Suprapubic skin (tissue), 4 donors: ENCODE data around the gene LRIF1. TPM values are rescaled to one million over a fixed set of nuclear protein-coding genes. Genes with fewer than 3 reads are reported as not detected.

Experiments
- DNase-seq, 2 donors: peaks; one replicate each; pipeline ENCODE4 v3.0.0-alpha.2; 2019; ENCODE audit warnings: low spot score in 2 of 2
- H3K27ac ChIP-seq: fragments of 200-600 bp; sonication (generic); one replicate; pipeline ENCODE4 v1.5.1; 2019
- H3K27me3 ChIP-seq: fragments of 200-600 bp; sonication (generic); one replicate; pipeline ENCODE4 v1.5.1; 2019
- H3K36me3 ChIP-seq: fragments of 200-600 bp; sonication (generic); one replicate; pipeline ENCODE4 v1.5.1; 2019
- H3K4me1 ChIP-seq: fragments of 200-600 bp; sonication (generic); one replicate; pipeline ENCODE4 v1.5.1; 2019
- H3K4me3 ChIP-seq: fragments of 200-600 bp; sonication (generic); one replicate; pipeline ENCODE4 v1.5.1; 2019; ENCODE audit warnings: mild to moderate bottlenecking
- H3K9me3 ChIP-seq: fragments of 200-600 bp; sonication (generic); one replicate; pipeline ENCODE4 v1.5.1; 2019
- CTCF ChIP-seq, 2 donors: fragments of 200-600 bp in 1 of 2; fragments of 450-650 bp in 1 of 2; sonication (generic) in 1 of 2; IDR thresholded peaks; one replicate each; pipeline ENCODE4 v1.5.1; 2016 to 2019; ENCODE audit warnings: antibody characterized with exemption in 2 of 2, mild to moderate bottlenecking in 1 of 2, moderate library complexity in 1 of 2
- EP300 ChIP-seq: sonication (generic); formaldehyde crosslinking; IDR thresholded peaks from one replicate; pipeline ENCODE4 v1.6.1; 2017; ENCODE audit warnings: antibody characterized with exemption
- POLR2A ChIP-seq, 2 donors: fragments of 450-650 bp; IDR thresholded peaks; one replicate each; pipeline ENCODE4 v1.6.1; 2017; ENCODE audit warnings: antibody characterized with exemption in 2 of 2, mild to moderate bottlenecking in 2 of 2, moderate library complexity in 2 of 2
- POLR2AphosphoS5 ChIP-seq, 3 donors: sonication (generic); formaldehyde crosslinking; IDR thresholded peaks; one replicate each; pipeline ENCODE4 v1.6.1; 2017; ENCODE audit warnings: antibody characterized with exemption in 3 of 3
- WGBS: methylation state at CpG from one replicate; pipeline ENCODE4 v1.1.5; 2018; 5-methylcytosine and 5-hydroxymethylcytosine counted together
- total RNA-seq, 4 donors: library from RNA; depleted of rRNA; stranded (reverse); fragments of >200 nt; gene quantifications; one replicate each; pipeline ENCODE4 v1.1.0, GENCODE V29; 2016

LRIF1 gene
- total RNA-seq, 4 donors from 2014 or later = 7.9 to 11.5 (median 8.7) TPM

GRCh38 chr1:110975265-110975664 lies 11.5 kb upstream of the LRIF1 start:
- no peak for DNase-seq
- no peak overlapping the region for H3K4me3 ChIP-seq
- no peaks in the 10 kb centered on the region for H3K36me3 ChIP-seq
- no peak for TF ChIP-seq EP300
- no peak for TF ChIP-seq CTCF (IDR thresholded peaks at IDR 0.05)
- no peak for TF ChIP-seq POLR2AphosphoS5 (IDR thresholded peaks at IDR 0.05)
- no peak for TF ChIP-seq POLR2A (IDR thresholded peaks at IDR 0.05)
- H3K27me3 ChIP-seq = peaks cover 30% of the 10 kb centered on the region
- 69% methylated on average over 1 of the region's 1 CpG for WGBS
- H3K4me1 ChIP-seq = no peaks in the 10 kb centered on the region
- H3K9me3 ChIP-seq = no peaks in the 10 kb centered on the region
- H3K27ac ChIP-seq = no peak overlapping the region

GRCh38 chr1:110967256-110967655 lies 3.5 kb upstream of the LRIF1 start:
- Histone ChIP-seq H3K27ac (no peak overlapping the region), H3K4me3 (no peak overlapping the region), H3K27me3 (peaks cover 54% of the 10 kb centered on the region), H3K36me3 (no peaks in the 10 kb centered on the region), H3K4me1 (peaks cover 11% of the 10 kb centered on the region), H3K9me3 (peaks cover 13% of the 10 kb centered on the region)
- DNase-seq = no peak
- 66% methylated on average over 1 of the region's 1 CpG for WGBS
- TF ChIP-seq POLR2AphosphoS5 (IDR thresholded peaks at IDR 0.05) (no peak), POLR2A (IDR thresholded peaks at IDR 0.05) (no peak), EP300 (no peak), CTCF (IDR thresholded peaks at IDR 0.05) (no peak)

GRCh38 chr1:110964455-110964903 lies 757 bp upstream of the LRIF1 start:
- WGBS = 55% methylated on average over 6 of the region's 6 CpGs
- no peak for DNase-seq
- Histone ChIP-seq H3K27ac (peak overlapping the region; percentile 98), H3K4me3 (peak overlapping the region; percentile 76), H3K36me3 (no peaks in the 10 kb centered on the region), H3K27me3 (peaks cover 32% of the 10 kb centered on the region), H3K4me1 (peaks cover 11% of the 10 kb centered on the region), H3K9me3 (peaks cover 13% of the 10 kb centered on the region)
- TF ChIP-seq CTCF (IDR thresholded peaks at IDR 0.05) (no peak), EP300 (no peak), POLR2AphosphoS5 (IDR thresholded peaks at IDR 0.05) (no peak), POLR2A (IDR thresholded peaks at IDR 0.05) (no peak)

GRCh38 chr1:110962892-110963690 lies 631 bp downstream of the LRIF1 start:
- H3K4me3 ChIP-seq = peak overlapping the region; percentile 76
- H3K4me1 ChIP-seq = peaks cover 11% of the 10 kb centered on the region
- TF ChIP-seq EP300 (no peak), CTCF (IDR thresholded peaks at IDR 0.05) (no peak), POLR2AphosphoS5 (IDR thresholded peaks at IDR 0.05) (no peak), POLR2A (IDR thresholded peaks at IDR 0.05) (no peak)
- 9% methylated on average over 37 of the region's 38 CpGs for WGBS
- peaks cover 13% of the 10 kb centered on the region for H3K9me3 ChIP-seq
- no peaks in the 10 kb centered on the region for H3K36me3 ChIP-seq
- peaks cover 18% of the 10 kb centered on the region for H3K27me3 ChIP-seq
- peak; percentile 74 to 79 for DNase-seq
- peak overlapping the region; percentile 98 for H3K27ac ChIP-seq

- no peak for DNase-seq
- H3K27ac ChIP-seq = no peak overlapping the region
These were observed 1.8 kb downstream of the LRIF1 start for GRCh38 chr1:110961902-110962301.

More at GRCh38 chr1:110961902-110962301, 1.8 kb downstream of the LRIF1 start:
- Histone ChIP-seq H3K9me3 (peaks cover 13% of the 10 kb centered on the region), H3K36me3 (no peaks in the 10 kb centered on the region), H3K27me3 (peaks cover 7% of the 10 kb centered on the region), H3K4me3 (no peak overlapping the region), H3K4me1 (peaks cover 11% of the 10 kb centered on the region)
- TF ChIP-seq POLR2AphosphoS5 (IDR thresholded peaks at IDR 0.05) = no peak
- no peak for TF ChIP-seq POLR2A (IDR thresholded peaks at IDR 0.05)
- TF ChIP-seq CTCF (IDR thresholded peaks at IDR 0.05) = no peak
- no peak for TF ChIP-seq EP300
